ENCODE results near the gene BRD3OS. TPM values are rescaled to one million over a fixed set of nuclear protein-coding genes. Genes with fewer than 3 reads are reported as not detected.
A peak's percentile ranks its signal among the peaks of the same experiment; 100 is the strongest.

BRD3OS gene
- total RNA-seq, 4 donors from 2014 or later = 1.8 to 6.2 (median 4.3) TPM

DNA sequence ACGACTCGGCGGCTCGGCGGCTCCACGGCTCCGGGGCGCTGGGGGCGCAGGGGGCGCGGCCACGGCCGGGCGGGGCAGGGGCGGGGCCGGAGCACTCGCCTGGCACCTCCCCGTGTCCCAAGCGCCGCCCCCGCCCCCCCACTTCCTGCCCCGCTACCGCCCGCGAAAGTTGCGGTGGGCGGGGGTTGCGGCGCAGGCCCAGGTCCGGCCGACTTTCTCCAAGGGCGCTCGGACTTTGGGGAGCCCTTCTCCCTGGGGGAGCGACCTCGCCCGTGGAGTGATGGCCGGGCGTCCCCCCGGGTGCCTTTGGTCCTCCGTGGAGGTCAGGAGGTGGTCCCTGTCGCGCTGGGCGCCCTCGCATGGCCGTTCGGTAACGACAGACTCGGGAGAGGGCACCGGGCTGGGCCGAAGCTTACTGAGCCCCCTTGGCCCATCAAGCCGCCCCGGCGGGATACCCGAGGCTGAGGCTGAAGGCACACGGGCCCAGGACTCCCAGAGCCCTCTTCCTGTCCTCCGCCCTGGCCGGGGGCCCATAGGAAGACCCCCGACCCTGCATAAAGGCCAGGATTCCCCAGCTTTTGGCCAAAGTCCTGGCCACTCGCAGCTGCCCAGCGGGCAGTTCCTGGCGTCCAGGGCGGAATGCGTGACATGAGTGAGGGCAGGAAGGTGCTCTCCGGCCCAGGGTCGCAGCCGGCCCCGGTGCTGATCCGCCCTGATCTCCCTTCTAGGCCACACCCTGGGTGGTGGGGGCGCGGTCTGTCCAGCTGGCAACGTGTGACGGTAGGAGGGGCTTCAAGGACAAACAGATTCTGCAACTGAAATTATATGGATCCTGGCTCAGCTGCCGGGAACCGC lies 32.3 kb upstream of the BRD3OS start:
- Histone ChIP-seq H3K27ac (peak overlapping the region; percentile 85 to 97 (median 92)), H3K36me3 (no peaks in the 10 kb centered on the region), H3K4me1 (peaks cover 28 to 48% (median 36%) of the 10 kb centered on the region in 3 donors), H3K9me3 (no peaks in the 10 kb centered on the region), H3K4me3 (peak overlapping the region; percentile 60 to 93 (median 68)), H3K27me3 (peaks cover 0 to 44% (median 0%) of the 10 kb centered on the region in 4 donors)
- WGBS, 2 donors = 3% methylated on average over 19 of the region's 74 CpGs; no CpG with 5 or more reads in 1 of the 2 donors
- intact Hi-C loops (cut with DNase I) = loop anchor here (5.0 kb wide), 1 partner anchor 201 kb away; no protein-coding TSS in a partner anchor
- TF ChIP-seq, protein P1, sequence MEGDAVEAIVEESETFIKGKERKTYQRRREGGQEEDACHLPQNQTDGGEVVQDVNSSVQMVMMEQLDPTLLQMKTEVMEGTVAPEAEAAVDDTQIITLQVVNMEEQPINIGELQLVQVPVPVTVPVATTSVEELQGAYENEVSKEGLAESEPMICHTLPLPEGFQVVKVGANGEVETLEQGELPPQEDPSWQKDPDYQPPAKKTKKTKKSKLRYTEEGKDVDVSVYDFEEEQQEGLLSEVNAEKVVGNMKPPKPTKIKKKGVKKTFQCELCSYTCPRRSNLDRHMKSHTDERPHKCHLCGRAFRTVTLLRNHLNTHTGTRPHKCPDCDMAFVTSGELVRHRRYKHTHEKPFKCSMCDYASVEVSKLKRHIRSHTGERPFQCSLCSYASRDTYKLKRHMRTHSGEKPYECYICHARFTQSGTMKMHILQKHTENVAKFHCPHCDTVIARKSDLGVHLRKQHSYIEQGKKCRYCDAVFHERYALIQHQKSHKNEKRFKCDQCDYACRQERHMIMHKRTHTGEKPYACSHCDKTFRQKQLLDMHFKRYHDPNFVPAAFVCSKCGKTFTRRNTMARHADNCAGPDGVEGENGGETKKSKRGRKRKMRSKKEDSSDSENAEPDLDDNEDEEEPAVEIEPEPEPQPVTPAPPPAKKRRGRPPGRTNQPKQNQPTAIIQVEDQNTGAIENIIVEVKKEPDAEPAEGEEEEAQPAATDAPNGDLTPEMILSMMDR (IDR thresholded peaks at IDR 0.05) = peak; percentile 8 to 47 (median 24)
- TF ChIP-seq POLR2A (IDR thresholded peaks at IDR 0.05) = peak in 2 of 4 donors; percentile 26 to 62
- DNase-seq = peak; percentile 35

DNA sequence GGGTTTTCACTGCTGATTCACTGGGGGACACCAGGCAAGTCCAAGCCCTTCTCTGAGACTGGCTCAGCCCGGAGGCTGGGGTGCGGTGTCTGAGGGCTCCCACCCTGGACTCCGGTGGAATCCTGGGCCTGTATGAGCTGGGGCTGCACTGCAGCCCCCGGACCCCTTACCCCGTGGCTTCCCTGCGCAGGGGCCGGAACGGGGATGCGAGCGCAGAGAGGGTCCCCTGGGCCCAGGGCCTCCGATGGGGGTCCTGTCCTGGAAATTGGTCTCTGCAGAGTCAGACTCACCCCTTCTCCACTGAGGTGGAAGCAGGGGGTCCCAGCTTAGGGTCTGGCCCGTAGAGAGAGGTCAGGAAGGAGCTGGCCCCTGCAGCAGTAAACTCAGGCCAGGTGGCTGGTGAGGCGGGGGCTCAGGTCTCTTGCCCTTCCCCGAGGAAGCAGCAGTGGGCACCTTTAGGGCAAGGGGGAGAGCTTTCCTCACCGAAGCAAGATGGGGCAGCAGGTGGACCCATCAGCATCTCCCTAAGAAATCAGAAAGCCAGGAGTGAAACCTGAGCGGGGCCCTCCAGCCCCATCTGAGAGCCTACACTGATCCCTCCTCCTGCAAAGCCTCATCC lies 31.5 kb upstream of the BRD3OS start:
- Histone ChIP-seq H3K36me3 (no peaks in the 10 kb centered on the region), H3K27me3 (peaks cover 0 to 44% (median 0%) of the 10 kb centered on the region in 4 donors), H3K4me3 (peak overlapping the region in 3 of 4 donors; percentile 60 to 93 (median 76)), H3K4me1 (peaks cover 28 to 48% (median 36%) of the 10 kb centered on the region in 3 donors), H3K9me3 (no peaks in the 10 kb centered on the region), H3K27ac (peak overlapping the region; percentile 85 to 97 (median 92))
- intact Hi-C loops (cut with DNase I) = loop anchor here (5.0 kb wide), 1 partner anchor 201 kb away; no protein-coding TSS in a partner anchor
- no peak for DNase-seq
- WGBS, 2 donors = 24% methylated on average over 5 of the region's 16 CpGs; no CpG with 5 or more reads in 1 of the 2 donors
- TF ChIP-seq, protein P1 (IDR thresholded peaks at IDR 0.05) = no peak
- TF ChIP-seq POLR2A (IDR thresholded peaks at IDR 0.05) = no peak

DNA sequence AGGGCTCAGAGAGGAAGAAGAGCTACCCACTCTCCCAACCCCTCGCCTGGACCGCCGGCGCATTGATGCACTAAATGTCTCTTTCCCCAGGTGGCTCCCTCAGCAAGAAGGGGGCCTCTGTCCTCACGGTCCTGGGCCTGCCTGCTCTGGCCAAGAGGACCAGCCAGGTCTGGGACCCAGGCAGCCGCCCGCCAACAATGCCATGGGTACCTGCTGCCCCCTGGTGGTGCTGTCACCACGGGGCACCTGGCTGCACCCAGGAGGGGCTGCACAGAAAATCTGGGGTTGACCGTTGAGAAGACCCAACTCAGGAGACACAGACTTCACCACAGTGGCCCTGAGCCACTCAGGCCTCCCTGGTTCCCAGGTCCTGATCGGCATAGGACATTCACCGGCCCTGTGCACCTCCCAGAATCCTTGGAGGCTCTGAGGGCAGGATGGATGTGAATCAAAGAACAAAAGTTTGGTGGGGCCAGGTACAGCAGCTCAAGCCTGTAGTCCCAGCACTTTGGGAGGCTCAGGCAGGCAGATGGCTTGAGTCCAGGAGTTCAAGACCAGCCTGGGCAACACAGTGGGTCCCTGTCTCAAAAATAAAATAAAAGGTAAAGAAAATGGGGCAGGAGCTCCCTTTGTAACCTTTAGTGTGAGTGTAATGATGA lies 30.8 kb upstream of the BRD3OS start:
- peaks cover 0 to 44% (median 0%) of the 10 kb centered on the region in 4 donors for H3K27me3 ChIP-seq
- no peak overlapping the region for H3K4me3 ChIP-seq
- no peaks in the 10 kb centered on the region for H3K9me3 ChIP-seq
- no peak overlapping the region for H3K27ac ChIP-seq
- peaks cover 28 to 48% (median 36%) of the 10 kb centered on the region in 3 donors for H3K4me1 ChIP-seq
- intact Hi-C loops (cut with DNase I) = loop anchor here (5.0 kb wide), 1 partner anchor 202 kb away; no protein-coding TSS in a partner anchor
- TF ChIP-seq, protein P1 (IDR thresholded peaks at IDR 0.05) = peak; percentile 98 to 99 (median 98)
- TF ChIP-seq POLR2A (IDR thresholded peaks at IDR 0.05) = no peak
- no peaks in the 10 kb centered on the region for H3K36me3 ChIP-seq
- 0 to 7% methylated on average over 3 to 7 of the region's 11 CpGs for WGBS, 2 donors
- no peak for DNase-seq

DNA sequence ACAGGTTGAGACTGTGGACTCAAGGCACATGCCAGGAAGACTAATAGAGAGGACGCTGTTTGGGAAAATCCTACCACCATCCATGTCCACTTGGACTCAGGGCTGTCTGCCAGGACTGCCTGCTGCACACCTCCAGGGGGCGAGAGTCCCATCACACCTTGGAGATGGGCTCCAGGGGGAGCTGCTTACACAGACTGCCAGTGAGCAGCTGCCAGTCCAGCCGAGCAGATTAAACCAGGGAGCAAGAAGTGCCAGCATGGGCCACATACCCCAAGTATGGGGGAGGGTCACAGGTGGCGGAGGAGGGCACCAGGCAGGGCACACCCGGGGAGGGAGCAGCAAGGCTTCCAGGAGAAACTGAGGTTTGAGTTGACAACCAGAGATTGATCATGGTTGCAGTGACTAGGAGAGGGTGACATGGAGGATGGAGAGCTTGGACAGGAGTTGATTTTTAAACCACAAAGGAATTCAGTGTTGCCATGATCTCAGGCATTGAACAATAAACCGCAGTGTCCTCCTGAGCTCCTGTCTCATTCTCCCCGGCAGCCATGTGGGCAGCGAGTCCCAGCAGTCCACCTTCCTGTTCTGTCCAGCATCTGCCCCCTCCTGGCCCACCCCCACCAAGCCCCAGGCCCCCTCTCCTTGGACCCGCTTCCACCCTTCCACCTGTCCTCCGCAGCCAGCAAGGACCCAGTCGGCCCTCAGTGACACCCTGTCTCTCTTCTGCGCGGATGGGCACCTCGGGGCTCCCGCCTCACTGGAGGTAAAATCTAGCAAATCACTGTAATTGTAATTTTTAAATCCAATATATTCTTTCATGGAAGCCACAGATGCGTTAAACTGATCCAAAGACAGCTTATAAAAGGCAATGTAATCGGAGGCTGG lies 30.0 kb upstream of the BRD3OS start:
- peaks cover 22 to 40% (median 31%) of the 10 kb centered on the region in 3 donors for H3K4me1 ChIP-seq
- intact Hi-C loops (cut with DNase I) = no loop called here
- no peak overlapping the region for H3K27ac ChIP-seq
- 56 to 66% methylated on average over 12 to 16 of the region's 17 CpGs for WGBS, 2 donors
- no peak for DNase-seq
- H3K9me3 ChIP-seq = no peaks in the 10 kb centered on the region
- H3K4me3 ChIP-seq = no peak overlapping the region
- no peaks in the 10 kb centered on the region for H3K36me3 ChIP-seq
- H3K27me3 ChIP-seq = peaks cover 0 to 44% (median 0%) of the 10 kb centered on the region in 4 donors
- no peak for TF ChIP-seq POLR2A (IDR thresholded peaks at IDR 0.05)
- TF ChIP-seq, protein P1 (IDR thresholded peaks at IDR 0.05) = peak in 1 of 6 experiments; percentile 1

All from esophagus squamous epithelium (tissue), 5 donors.